Ascending aorta (tissue), 2 donors: ENCODE results near the gene ZNF597. TPM values are rescaled to one million over a fixed set of nuclear protein-coding genes. Genes with fewer than 3 reads are reported as not detected.

Experiments
- DNase-seq, 2 donors: peaks; one replicate each; pipeline ENCODE4 v3.0.0-alpha.2; 2019; ENCODE audit warnings: low spot score in 2 of 2
- H3K27ac ChIP-seq, 2 donors: fragments of 200-600 bp; sonication (generic); one replicate each; pipeline ENCODE4 v1.5.1; 2016 to 2017; ENCODE audit warnings: mild to moderate bottlenecking in 1 of 2
- H3K27me3 ChIP-seq: fragments of 200-600 bp; sonication (generic); one replicate; pipeline ENCODE4 v1.5.1; 2017
- H3K36me3 ChIP-seq, 2 donors: fragments of 200-600 bp; sonication (generic); one replicate each; pipeline ENCODE4 v1.5.1; 2016
- H3K4me1 ChIP-seq, 2 donors: fragments of 200-600 bp; sonication (generic); one replicate each; pipeline ENCODE4 v1.5.1; 2016 to 2017; ENCODE audit warnings: mild to moderate bottlenecking in 1 of 2
- H3K4me3 ChIP-seq, 2 donors: fragments of 200-600 bp; sonication (generic); one replicate each; pipeline ENCODE4 v1.5.1; 2016 to 2017; ENCODE audit warnings: mild to moderate bottlenecking in 1 of 2
- H3K9me3 ChIP-seq, 2 donors: fragments of 200-600 bp; sonication (generic); one replicate each; pipeline ENCODE4 v1.5.1; 2016
- intact Hi-C: fragments of 100-400 bp; cut with DNase I; formaldehyde crosslinking; loops from one replicate; pipeline ENCODE4 v1.15.1; 2023
- total RNA-seq: library from RNA; depleted of rRNA; stranded (reverse); fragments of >200 nt; gene quantifications from one replicate; pipeline ENCODE4 v1.1.0, GENCODE V29; 2016
- TF ChIP-seq, protein P1 (sequence below), 3 experiments: fragments of 200-600 bp in 2 of 3; fragments of 450-650 bp in 1 of 3; sonication (generic) in 2 of 3; IDR thresholded peaks; one replicate each; pipeline ENCODE4 v1.5.1; 2016 to 2019; ENCODE audit warnings: antibody characterized with exemption in 3 of 3, mild to moderate bottlenecking in 1 of 3, moderate library complexity in 1 of 3

Gene ZNF597
- total RNA-seq, 1 donor from 2014 or later: 0.21 TPM

DNA sequence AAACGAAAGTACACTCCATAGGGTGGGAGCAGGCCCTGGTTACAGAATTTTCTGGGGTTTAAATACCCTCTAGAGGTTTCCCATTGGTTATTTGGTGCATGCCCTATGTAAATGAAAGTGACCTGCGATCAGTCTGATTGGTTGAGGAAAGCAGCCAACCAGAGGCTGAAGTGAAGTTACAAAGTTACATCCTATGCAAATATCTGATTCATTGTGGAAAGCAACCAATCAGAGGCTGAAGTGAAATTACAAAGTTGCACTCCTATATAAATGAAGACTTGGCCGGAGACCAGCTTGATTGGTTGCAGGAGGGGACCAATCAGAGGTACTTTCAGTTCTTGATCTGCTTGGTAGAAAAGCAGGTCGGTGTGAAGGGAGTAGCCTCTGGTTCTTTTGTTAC, 24.6 kb upstream of the ZNF597 start:
- H3K36me3 ChIP-seq: peaks cover 8 to 14% of the 10 kb centered on the region in 2 donors
- no peaks in the 10 kb centered on the region for H3K4me1 ChIP-seq
- no peak overlapping the region for H3K27ac ChIP-seq
- TF ChIP-seq, protein P1, sequence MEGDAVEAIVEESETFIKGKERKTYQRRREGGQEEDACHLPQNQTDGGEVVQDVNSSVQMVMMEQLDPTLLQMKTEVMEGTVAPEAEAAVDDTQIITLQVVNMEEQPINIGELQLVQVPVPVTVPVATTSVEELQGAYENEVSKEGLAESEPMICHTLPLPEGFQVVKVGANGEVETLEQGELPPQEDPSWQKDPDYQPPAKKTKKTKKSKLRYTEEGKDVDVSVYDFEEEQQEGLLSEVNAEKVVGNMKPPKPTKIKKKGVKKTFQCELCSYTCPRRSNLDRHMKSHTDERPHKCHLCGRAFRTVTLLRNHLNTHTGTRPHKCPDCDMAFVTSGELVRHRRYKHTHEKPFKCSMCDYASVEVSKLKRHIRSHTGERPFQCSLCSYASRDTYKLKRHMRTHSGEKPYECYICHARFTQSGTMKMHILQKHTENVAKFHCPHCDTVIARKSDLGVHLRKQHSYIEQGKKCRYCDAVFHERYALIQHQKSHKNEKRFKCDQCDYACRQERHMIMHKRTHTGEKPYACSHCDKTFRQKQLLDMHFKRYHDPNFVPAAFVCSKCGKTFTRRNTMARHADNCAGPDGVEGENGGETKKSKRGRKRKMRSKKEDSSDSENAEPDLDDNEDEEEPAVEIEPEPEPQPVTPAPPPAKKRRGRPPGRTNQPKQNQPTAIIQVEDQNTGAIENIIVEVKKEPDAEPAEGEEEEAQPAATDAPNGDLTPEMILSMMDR (IDR thresholded peaks at IDR 0.05): no peak
- intact Hi-C loops: no loop called here
- DNase-seq: no peak
- no peak overlapping the region for H3K4me3 ChIP-seq
- no peaks in the 10 kb centered on the region for H3K9me3 ChIP-seq
- no peaks in the 10 kb centered on the region for H3K27me3 ChIP-seq

- Histone ChIP-seq H3K4me1 (no peaks in the 10 kb centered on the region), H3K4me3 (no peak overlapping the region), H3K36me3 (peaks cover 8 to 13% of the 10 kb centered on the region in 2 donors), H3K9me3 (no peaks in the 10 kb centered on the region), H3K27ac (no peak overlapping the region), H3K27me3 (no peaks in the 10 kb centered on the region)
- intact Hi-C loops: no loop called here
- DNase-seq: no peak
- TF ChIP-seq, protein P1 (IDR thresholded peaks at IDR 0.05): no peak
These were observed 23.9 kb upstream of the ZNF597 start for GRCh38 chr16:3467182-3467581.

DNA sequence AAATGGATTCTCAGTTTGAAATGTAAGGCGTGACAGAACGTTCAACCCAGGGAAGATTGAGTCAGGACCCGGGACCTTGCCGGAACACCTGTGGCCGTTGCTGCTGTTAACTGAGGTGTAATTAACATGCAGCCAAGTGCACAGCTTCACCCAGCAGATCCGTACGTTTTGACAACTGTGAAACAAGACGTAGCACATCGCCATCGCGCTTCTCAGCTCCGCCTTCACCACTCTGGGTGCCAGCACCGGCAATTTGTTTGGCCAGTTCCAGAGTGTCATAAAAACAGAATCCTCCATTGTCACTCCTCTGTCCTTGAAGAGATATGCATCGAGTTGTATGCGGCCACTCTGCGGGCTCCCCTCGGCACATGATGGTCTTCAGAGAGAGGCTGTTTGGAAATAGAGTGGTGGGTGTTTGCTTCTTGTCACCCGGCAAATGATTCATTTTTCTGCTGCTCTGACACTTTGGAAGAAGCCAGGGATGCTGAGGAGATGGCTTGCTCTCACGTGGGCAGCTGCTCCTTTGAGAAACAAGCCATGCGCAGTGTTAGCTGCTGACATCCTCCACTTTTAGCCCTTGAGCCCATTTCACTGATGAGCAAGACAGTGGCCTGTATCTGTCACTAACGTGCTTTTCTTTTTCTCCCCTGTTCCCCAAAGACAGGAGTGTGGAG, 22.7 kb upstream of the ZNF597 start:
- Histone ChIP-seq H3K4me3 (no peak overlapping the region), H3K36me3 (peaks cover 8% of the 10 kb centered on the region in 2 donors), H3K27ac (no peak overlapping the region), H3K9me3 (no peaks in the 10 kb centered on the region), H3K27me3 (no peaks in the 10 kb centered on the region), H3K4me1 (no peaks in the 10 kb centered on the region)
- intact Hi-C loops: no loop called here
- TF ChIP-seq, protein P1 (IDR thresholded peaks at IDR 0.05): no peak
- no peak for DNase-seq

GRCh38 chr16:3465301-3465700, 22.0 kb upstream of the ZNF597 start:
- Histone ChIP-seq H3K4me3 (no peak overlapping the region), H3K9me3 (no peaks in the 10 kb centered on the region), H3K4me1 (peaks cover 0 to 3% of the 10 kb centered on the region in 2 donors), H3K36me3 (peaks cover 8% of the 10 kb centered on the region in 2 donors), H3K27ac (no peak overlapping the region), H3K27me3 (no peaks in the 10 kb centered on the region)
- intact Hi-C loops: no loop called here
- DNase-seq: no peak
- TF ChIP-seq, protein P1 (IDR thresholded peaks at IDR 0.05): no peak

DNA sequence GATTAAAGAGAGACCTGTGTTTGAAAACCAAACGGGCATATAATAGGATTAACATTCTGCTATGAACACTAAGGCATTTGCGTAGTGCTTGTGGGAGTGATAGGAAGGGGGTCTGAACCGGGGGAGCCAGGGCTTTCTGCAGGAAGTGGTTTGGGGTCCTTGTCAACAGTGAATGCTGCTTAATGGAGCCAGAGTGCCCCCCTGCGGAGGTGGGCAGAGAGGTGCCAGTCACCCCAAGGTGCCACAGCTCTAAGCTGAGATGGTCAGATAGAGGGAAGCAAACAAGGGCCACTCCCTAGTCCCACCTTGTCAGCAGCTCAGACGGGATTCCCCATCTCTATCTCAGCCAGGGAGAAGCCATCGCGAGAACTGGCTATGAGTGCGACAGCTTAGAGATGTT, 17.8 kb upstream of the ZNF597 start:
- H3K4me3 ChIP-seq: no peak overlapping the region
- intact Hi-C loops: no loop called here
- no peaks in the 10 kb centered on the region for H3K27me3 ChIP-seq
- H3K27ac ChIP-seq: no peak overlapping the region
- no peaks in the 10 kb centered on the region for H3K9me3 ChIP-seq
- H3K36me3 ChIP-seq: peaks cover 3 to 4% of the 10 kb centered on the region in 2 donors
- no peak for DNase-seq
- TF ChIP-seq, protein P1 (IDR thresholded peaks at IDR 0.05): no peak
- H3K4me1 ChIP-seq: peaks cover 8 to 17% of the 10 kb centered on the region in 2 donors
